PC-3 (cell line): Measurements from ENCODE around the gene MEGF6.

Source experiments
- EZH2phosphoT487 ChIP-seq: fragments of 300-600 bp; sonication (generic); IDR thresholded peaks from 2 replicates; pipeline ENCODE4 v1.6.1; 2018; ENCODE audit warnings: mild to moderate bottlenecking, antibody characterized with exemption, low read length, borderline replicate concordance
- TF ChIP-seq, protein P1 (sequence below): fragments of 300-600 bp; sonication (generic); conservative IDR thresholded peaks from 2 replicates; pipeline ENCODE4 v1.5.1; 2017; ENCODE audit warnings: antibody characterized with exemption, low read depth, mild to moderate bottlenecking, low read length

DNA sequence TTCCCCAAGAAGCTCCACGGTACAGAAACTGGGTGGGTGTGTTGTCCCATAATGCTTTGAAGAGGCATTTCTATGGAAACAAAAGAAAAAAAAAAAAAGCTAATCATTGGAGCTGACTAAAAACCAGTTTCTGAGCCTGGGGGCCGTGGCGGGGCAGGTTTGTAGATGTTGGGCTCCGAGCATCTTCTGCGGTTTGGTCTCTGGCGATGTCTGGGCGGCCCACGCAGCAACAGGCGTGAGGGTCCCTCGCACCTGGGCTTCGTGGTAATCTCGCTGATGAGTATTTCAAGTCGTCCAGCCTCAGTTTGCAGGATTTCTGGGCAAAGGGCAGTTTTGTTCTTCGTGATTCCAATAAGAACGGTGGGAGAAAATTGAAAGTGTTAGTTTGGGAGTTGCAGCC, 47.8 kb upstream of the MEGF6 start:
- TF ChIP-seq, protein P1, sequence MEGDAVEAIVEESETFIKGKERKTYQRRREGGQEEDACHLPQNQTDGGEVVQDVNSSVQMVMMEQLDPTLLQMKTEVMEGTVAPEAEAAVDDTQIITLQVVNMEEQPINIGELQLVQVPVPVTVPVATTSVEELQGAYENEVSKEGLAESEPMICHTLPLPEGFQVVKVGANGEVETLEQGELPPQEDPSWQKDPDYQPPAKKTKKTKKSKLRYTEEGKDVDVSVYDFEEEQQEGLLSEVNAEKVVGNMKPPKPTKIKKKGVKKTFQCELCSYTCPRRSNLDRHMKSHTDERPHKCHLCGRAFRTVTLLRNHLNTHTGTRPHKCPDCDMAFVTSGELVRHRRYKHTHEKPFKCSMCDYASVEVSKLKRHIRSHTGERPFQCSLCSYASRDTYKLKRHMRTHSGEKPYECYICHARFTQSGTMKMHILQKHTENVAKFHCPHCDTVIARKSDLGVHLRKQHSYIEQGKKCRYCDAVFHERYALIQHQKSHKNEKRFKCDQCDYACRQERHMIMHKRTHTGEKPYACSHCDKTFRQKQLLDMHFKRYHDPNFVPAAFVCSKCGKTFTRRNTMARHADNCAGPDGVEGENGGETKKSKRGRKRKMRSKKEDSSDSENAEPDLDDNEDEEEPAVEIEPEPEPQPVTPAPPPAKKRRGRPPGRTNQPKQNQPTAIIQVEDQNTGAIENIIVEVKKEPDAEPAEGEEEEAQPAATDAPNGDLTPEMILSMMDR = no peak
- TF ChIP-seq EZH2phosphoT487 = no peak
